CD4-positive, alpha-beta T cell treated with Interleukin-17A for 1 hour (primary cell): ENCODE measurements around the gene EXOC2.
A peak's percentile ranks its signal among the peaks of the same experiment; 100 is the strongest.
"Not testable (repeated sequence)": the region's sequence is repeated elsewhere in the genome, so short reads cannot be mapped to it uniquely, and the experiment has no call there.

Experiments
- DNase-seq: peaks from one replicate; pipeline ENCODE4 v3.0.0-alpha.2; 2020

EXOC2 gene

DNA sequence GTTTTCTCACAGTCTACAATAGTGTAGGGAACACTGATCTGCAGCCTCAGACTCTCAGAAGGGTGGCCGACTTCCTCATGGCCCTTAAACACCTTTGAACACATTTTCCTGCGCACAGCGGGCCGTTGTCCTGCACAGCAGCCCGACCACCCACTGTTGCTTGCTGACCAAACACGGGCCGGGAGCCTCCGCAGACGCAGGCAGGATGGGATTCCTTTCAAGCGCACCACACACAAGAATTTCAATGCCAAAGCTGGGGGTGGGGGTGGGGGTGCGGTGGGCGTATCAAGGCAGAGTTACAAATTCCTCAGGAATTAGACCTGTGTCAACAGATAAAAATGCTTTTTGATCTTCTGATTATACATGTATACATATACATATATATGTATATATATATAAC, 110.6 kb downstream of the EXOC2 start:
- DNase-seq = no peak

DNA sequence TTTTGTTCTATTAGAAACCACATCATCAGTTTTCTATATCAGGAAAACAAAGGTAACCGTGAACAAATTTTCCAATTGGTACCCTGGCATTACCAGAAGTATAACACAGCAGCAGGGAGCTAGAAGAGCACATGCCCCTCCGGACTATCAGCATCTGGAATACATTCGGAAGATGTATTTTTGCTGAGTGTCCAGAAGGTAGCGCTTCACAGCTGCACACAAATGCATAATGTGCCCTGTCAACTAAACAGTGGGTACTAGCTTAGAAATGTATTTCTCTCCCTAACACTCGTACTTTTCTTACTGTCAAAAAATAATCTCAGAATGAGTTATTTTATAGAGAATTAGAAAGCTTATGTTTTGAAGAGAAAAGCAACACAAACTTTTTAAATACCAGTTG, 113.6 kb downstream of the EXOC2 start:
- no peak for DNase-seq

DNA sequence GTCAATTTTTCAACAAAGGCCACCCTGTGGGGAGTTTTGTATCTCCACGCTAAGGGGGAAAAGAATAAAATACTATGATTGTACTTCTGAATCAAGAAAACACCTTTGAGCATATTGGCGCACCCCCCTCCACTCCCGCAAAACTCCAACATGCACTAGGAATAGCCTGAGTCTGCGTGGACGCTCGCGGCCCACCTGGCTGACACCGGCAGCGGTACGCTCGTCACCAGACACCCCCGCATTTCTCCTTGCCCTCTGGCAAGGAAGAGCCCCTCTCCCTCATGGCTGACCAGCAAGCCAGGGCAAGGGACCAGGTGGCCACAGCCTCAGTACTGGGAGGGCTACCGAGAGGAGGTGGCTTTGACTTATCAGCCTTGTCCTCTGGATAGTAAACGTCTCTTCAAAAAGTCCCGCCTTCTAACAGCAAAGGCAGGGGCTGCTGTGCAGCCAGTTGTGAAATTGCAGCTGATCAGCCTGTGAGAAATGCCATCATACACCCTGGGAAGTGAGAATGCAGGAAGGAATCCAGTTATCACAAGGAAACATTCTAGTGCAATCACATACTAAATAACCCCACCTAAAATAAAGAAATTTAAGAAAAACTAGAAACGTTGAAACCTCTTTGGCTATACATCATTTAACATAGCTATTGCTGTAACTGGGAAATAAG, 120.2 kb downstream of the EXOC2 start:
- no peak for DNase-seq

DNA sequence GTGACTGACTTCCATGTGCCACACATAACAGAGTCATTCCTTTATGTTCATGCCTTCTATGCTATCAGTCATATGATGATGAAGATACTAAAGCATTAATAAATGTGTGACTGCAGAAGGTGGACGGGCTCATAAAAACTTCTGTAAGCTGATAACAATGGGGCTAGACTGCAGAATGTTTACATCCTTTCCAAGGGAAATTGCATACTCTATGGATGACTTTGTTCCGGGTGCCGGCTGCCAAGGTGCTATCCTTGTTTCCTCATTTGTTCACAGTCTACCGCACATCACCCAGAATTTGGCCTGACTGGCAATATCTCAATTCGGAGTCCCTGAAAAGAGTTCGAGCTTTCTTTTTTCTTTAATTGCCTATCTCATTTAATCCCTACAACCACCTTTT, 121.0 kb downstream of the EXOC2 start:
- no peak for DNase-seq

DNA sequence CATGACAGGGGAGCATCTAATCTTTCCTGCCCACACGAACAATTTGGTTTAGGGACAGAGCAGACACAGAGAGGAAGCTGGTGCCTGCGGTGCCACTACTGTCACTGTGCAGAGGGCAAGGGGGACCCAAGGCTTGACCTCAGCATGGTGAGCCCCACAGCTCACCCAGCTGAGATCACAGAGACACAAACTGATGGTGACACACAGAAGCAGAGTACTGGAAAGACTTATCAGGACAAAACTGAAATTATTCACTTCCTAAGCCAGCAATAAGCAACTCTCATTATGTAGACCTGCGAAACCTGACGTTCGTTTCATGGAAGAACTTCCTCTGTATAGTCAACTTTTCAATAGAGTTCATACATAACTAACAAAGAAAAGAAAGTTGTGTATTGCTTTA, 122.1 kb downstream of the EXOC2 start:
- DNase-seq = no peak

DNA sequence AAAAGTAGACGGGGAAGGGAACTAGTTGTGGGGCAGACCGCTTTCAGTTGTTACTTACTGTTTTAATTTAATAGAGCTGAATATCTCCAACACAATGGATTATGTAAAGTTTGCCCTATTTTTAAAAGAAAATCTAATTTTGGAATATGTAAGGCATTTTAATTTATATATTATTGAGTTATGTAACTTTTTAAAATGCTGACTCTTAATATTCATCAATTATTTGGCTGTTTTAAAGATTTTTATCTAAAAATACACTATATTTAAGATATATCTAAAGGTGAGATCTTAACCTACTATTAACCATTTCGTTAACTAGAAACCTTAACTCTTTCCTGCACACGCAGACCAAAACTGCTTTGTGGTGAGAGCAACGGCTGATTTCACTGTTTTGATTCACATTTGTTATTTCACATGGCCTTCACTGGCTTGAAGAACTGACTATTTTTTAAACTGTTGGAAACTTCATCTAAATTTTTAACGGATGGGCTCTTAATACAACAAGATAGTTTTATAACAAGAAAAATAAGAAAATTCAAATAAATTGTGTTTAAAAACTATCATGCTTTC, 123.9 kb downstream of the EXOC2 start:
- no peak for DNase-seq

DNA sequence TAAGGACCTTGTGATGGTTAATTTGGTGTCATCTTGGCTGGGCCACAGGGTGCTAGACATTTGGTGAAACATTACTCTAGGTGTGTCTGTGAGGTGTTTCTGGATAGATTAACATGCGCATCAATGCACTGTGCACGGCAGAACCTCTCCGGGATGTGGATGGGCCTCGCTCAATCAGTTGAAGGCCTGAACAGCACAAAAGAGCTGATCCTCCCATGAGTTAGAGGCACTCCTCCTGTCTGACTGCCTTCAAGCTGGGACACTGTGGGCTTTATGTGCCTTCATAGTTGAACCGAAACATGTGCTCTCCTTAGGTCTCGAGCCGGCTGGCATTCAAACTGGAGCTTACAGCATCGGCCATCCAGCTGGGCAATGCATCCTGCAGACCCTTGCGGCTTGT, 124.9 kb downstream of the EXOC2 start:
- DNase-seq = no peak

DNA sequence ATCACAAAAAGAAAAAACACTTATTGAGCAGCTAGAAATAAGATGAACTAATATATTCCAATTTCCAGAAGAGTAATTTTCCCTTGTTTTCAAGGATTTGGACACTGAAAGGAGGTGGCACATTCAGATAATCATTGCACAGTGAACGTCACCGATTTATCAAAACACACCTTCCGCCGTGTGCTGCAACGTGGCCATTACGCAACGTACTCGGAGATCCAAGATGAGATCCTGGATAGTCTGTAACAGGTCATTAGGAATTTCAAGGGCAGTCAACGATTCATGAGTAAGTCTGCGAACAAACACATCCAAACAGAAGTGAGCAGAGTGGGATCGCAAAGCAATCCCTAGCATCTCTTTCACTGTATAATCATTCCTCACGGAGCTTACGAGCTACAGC, 129.1 kb downstream of the EXOC2 start:
- no peak for DNase-seq

DNA sequence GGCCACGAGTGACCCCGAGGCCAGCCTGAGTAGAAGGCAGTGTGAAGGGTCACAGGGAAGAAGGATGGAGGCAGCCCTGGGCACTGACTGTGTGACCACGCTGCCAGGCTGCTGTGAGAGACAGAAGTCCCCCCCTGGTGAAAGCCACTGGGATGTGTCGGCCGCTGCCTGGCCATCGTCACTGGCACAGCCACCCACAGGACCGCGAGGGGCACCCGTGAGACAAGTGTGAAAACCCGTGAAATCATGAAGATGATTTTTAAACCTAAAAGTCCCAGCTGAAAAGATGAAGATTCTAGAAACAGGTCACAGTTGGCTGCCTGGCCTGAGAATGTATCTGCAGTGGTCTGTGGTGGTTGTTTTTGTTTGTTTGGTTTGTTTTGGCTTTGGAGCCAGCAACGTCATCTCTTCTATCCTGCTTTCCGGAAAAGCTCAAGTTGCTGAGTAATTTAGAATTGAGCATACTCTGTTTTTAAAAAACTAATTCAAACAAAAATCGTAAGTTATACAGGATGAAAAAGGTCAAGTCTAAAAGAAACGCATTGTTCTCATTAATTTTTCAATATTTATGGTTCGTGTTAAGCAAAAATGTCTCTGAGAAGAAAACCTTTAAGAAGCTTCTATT, 130.8 kb downstream of the EXOC2 start:
- no peak for DNase-seq

DNA sequence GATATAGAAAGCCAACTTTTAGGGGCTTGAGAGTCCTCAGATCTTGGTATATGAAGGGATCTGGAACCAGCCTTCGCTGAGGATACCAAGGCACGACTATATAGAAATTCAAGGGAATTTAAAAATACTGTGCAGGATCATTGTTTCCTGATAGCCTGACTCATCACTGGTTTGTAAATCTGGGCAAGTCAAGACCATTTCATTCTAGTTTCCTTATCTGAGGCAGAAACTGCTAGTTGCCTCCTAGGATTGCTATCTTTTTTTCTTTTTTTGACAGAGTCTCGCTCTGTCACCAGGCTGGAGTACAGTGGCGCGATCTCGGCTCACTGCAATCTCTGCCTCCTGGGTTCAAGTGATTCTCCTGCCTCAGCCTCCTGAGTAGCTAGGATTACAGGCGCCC, 131.6 kb downstream of the EXOC2 start:
- not testable (repeated sequence) for DNase-seq

DNA sequence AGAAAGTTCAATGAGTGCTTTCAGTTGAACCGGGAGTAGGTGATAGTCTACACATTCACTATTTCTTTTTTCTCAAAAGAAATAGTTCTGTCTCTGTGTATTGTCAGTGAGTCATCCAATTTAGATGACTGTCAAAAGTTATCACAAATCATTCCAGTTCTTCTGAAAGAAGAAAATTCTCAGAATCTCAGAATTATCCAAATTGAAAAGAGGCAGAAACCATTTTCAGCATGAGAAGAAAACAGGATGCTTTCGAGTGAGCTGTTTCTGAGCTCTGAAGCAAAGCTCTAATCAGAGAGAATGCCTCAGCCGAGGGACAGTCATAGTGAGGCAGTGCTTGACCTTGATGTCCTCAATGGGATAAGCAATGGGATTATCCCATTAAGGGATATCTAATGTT, 134.0 kb downstream of the EXOC2 start:
- DNase-seq = no peak

DNA sequence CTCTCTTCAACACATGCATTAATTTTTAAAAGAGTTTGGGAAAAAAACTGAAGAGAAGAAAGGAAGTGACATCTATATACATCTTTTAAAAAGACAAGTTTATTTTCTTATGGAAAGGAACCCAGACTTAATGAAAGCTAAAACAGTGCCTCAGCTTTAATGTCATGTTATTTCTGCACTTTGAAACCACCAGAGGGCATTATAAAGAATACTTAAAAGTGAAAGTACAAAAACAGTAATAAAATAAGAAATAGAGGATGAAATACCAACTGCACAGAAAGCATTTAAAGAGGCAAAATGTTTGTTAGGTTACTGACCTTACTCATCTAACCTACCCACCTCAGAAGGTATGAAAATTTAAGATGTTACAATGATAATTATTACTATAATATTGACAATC, 134.8 kb downstream of the EXOC2 start:
- DNase-seq = no peak

DNA sequence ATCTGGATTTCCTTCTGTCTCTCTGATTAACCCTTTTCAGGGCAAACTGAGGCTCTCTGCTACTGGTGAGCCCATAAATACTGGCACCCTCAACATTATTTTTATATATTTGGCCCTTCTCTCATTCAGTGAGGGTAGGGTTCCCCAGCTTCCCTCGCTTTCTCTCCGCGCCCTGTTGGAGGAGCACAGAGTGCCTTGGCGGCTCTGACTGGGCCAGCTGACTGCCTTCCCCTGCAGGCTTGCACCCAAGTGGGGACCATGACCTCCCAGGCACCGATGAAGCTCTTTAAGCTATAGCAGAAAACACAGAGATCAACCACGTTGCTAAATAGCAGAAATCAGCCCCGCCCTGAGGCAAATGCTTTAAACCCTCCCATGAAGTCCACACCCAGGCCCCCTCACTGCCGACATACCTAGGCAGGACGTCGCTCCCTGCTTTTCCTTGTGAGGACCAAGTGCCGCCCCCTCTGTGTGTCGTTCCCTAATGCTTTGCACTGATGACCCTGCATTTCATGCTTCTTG, 141.0 kb downstream of the EXOC2 start:
- DNase-seq = no peak

DNA sequence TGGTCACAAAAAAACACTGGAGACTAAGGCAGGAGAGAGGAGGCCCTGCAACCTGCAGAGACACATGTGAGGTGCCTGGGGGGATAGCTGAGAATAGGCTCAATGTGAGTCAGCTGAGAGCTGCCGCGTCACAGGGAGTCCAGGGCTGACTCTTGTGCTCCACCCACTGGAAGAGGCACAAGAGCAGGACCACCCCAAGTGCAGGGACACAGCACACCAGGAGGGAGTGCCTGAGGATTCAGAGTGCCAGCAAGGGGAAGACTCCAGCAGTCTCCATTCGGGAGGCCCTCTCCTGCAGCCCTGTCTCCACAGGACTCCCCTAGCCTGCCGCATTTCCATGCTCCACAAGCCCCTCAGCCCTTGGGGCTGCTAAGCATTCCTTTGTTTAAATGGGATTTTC, 141.5 kb downstream of the EXOC2 start:
- no peak for DNase-seq

DNA sequence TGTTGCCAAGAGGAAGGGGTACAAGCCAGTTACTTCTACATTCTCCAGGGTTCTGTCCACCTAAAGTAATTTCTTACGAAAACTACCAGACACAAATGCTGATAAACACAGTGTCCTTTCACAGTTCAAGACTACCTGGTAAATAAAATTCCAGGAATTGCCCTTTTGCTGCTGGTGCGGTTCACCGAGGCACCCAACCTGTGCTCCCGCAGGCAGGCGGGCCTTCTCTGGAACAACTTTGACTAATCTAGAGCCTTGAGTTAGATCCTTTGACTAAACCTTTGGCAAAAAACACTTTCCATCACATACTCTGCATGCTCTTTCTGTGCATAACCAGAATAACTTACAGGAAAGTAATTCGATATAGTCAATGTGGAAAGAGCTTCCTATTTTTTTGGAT, 143.0 kb downstream of the EXOC2 start:
- DNase-seq = no peak

DNA sequence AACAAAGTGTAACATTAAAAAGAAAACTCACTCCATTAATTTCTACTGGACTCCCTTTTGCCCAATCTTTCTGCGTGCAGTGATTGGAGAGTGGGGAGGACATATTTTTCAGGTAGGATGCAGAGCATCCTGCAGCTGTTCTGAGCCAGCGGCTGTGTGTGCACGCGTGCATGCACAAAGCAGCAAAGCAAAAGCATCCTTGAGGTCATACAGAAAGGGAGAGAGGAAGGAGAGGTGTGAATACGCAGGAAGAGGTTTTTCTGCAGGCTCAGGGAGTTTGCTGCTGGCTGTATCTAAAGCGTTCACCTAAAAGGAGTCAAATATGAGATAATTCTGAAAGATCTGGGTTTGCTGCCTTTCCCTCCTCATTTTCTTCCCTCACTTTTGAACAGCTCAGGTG, 144.4 kb downstream of the EXOC2 start:
- peak; percentile 8 for DNase-seq

DNA sequence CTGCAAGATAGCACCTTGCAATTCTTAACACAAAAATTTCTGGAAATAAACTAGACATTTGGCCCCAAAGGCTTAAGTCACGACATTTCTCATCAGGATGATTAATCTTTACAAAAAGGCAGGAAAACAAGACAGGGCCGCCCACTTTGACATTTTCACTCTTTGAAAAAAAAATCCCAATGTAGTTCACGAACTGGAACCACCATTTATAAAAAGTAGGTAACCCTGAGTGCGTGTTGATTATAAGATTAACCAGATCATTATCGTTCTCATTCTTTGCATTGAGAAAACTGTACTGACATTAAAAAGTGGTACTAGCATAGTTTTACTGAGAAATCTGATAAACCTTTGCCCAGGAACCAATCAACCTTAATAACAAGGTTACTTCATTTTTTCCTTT, 144.8 kb downstream of the EXOC2 start:
- DNase-seq = no peak

DNA sequence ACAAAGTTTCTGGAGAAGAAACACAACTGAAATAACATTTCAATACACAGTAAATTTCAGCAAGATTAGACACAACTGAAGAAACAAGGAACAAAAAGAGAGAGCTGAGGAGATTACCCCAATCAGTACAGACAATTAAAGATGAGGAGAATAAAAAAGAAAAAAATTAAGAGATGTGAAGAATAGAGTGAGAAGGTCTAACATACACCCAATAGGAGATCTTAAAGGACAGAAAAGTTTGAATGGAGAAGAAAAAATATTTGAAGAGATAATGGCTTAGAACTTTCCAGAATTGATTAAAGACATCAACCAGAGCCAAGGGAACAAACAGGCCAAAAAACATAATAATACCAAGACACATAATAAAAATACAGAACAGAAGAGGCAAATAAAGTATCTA, 152.4 kb downstream of the EXOC2 start:
- DNase-seq = no peak

DNA sequence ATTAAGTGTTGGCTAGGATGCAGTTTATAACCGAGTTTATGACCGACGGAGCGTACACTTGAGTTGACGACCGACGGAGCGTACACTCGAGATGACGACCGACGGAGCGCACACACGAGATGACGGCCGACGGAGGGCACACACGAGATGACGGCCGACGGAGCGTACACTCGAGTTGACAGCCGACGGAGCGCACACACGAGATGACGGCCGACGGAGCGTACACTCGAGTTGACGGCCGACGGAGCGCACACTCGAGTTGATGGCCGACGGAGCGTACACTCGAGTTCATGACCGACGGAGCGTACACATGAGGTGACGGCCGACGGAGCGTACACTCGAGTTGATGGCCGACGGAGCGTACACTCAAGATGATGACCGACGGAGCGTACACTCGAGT, 155.8 kb downstream of the EXOC2 start:
- no peak for DNase-seq

DNA sequence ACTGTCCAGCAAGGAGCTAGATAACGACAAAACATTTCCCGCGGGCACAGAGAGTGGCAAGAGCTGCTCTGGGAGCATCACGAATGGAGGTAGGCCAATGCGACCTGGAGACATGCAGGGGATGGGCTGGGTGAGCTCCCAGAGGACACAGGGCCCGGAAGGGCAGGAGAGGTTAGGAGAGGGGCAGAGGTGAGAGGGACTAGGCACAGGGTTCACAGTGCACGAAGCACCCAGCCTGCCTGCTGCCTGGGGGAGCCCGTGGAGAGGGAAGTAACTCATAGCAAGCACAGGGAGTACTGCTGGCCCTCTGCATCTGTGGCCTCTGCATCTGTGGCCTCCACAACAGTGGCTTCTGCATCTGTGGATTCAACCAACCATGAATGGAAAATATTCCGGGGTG, 162.5 kb downstream of the EXOC2 start:
- DNase-seq = no peak

DNA sequence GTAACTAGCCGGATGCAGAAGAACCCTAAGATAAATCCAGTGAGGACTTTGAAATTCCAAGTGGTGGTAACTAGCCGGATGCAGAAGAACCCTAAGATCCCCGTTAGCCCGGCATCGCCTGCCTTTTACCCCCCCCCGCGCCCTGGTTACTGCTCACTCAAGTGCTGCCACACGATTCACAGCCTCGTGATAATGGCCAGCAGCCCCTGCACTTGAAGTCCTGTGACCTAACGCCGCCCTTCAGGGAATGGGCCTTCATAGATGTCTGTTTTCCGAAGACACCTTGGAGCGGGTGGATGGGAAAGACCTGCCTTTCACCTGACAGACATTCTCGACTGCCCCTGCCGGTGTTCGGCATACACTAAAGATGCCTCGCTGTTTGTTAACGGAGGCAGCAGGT, 163.9 kb downstream of the EXOC2 start:
- DNase-seq = no peak

DNA sequence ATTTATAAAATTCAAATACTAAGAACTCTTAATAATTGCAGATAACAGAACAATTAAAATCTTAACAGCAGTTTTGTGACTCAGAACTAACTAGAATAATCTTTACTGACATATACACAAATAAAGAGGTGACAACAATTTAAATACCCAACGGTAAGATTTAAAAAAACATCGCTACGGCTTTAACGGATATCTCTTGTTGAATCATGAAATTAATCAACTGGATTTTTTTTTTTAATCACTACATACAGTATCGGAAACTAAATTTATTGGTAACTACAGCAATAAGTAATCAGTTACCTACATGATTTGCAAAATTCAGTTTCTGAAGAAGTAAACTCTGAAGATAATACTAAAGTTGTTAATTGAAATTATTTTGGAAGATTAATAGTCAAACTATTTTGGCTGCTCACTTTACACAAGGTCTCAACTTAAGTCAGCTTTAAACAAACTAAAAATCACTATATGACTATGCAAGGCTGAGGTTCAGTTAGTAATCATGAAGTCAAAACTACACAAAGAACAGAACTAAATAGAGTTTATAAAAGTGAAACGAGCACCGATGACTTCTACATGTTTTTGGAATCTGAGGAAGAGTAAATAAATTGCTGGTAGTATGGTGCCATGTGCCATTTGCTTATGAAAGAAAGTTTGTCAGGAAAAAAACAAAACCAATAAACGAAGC, 164.8 kb downstream of the EXOC2 start:
- DNase-seq = no peak

DNA sequence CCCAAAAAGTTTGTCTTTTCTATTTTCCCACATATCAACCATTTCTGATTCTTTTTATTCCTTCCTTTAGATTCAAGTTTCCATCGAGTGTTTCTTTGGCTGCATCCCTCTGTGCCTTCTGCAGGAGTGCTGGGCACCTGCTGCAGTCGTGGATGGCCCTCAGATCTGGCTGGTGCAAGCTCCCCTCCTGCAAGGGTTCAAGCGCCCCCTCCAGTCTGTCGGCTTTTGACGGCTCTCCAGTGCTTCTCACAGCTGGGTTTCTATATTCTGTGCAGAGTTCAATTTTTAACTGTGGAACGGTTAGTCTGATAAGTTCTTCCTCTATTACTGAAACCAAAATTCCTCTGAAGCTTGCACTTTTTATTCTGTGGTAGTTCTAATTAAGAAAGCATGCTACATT, 168.1 kb downstream of the EXOC2 start:
- peak; percentile 40 for DNase-seq

DNA sequence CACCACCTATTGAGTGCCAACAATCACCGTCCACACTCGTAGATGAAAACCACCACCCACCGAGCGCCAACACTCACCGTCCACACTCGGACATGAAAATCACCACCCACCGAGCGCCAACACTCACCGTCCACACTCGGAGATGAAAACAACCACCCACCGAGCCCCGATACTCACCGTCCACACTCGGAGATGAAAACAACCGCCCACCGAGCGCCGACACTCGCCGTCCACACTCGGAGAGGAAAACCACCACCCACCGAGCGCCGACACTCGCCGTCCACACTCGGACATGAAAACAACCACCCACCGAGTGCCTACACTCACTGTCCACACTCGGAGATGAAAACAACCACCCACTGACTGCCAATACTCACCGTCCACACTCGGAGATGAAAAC, 172.1 kb downstream of the EXOC2 start:
- DNase-seq = no peak
